Fibroblast of skin of right biceps (primary cell): ENCODE data around the gene DDC.

Experiments used
- DNase-seq: peaks from one replicate; pipeline ENCODE4 v3.0.0-alpha.2; 2013

Gene DDC, protein sequence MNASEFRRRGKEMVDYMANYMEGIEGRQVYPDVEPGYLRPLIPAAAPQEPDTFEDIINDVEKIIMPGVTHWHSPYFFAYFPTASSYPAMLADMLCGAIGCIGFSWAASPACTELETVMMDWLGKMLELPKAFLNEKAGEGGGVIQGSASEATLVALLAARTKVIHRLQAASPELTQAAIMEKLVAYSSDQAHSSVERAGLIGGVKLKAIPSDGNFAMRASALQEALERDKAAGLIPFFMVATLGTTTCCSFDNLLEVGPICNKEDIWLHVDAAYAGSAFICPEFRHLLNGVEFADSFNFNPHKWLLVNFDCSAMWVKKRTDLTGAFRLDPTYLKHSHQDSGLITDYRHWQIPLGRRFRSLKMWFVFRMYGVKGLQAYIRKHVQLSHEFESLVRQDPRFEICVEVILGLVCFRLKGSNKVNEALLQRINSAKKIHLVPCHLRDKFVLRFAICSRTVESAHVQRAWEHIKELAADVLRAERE

DNA sequence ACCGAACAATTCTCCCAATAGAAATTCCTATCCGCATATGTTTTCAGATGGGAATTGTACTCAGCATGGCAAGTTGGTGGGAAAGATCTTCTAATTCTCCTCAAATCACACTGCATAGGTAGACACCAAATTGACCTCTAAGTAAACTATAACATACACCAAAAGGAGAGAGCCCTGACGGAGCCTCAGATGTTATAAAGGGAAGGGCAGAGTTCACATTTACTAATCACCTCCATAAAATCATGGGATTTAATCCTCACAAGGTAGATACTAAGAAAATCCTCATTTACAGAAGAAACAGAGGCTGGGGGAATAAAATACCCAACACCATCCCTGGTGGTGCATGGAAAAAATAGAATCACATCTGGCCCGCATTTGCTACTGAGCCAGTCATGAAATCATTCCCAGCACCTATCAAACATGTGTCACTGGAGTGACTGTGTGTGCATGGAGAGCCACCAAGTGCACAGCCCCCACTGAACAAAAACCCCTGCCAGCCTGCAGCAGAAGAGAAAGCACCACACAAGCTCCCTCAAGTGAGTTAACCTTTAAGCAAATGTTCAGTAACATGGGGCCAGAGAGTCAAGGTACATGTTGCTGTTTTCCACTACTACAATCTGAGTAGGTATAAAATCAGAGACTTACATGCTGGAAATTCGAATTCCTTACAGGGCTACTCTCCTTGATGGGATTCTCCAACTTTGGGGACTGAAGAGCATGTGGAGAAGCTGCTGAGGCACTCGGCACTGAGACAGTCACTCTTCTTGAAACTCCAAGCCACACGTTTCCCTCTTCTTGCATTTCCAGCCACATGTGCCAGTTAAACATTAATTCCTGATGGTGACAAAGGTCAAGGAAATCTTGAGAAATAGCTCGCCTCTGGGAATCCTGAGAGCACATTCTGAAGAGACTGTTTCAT is at the start of gene DDC:
TSS of gene DDC (minus strand) at position 766 of the 919 bp plus-strand sequence. CDS start 21,320 bp downstream, outside the sequence.
- no peak for DNase-seq

DNA sequence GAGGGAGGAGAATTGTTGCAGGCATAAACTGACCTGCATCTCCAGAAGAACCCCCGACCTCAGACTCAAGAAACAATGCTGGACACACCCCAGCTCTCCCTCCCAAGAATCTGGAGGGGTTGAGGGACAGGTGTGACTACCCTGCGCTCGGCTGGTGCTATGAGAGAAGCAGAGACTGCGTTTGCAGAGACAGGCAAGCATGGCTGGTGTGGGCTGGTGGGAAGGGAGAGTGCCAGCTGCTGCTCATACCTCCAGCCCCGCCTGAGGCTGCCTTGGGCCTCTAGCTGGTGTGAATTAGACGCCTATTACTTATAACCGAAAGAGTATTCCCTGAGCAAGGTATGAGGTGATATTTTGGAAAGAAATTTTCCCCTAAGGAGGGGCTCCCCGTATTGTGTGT is 48.3 kb upstream of the DDC start:
- no peak for DNase-seq

DNA sequence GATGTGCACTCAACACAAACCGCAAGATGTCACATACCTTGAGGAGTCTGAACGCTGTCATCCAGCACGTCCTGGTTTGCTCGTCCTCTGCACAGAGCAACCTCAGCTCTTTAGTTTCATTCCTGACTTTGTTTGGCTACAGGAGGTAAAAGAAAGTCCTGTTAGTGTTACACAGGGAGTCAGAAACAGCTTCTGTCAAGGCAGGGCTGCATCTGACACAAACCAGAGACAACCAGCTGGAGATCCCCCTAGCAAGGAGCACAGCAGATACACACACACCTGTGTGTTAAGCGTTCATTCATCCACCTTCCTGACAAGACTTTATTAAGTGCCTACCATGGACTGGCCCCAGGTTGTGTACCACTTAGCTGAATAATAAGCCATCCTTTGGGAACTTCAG is 47.5 kb upstream of the DDC start:
- DNase-seq, result no peak

DNA sequence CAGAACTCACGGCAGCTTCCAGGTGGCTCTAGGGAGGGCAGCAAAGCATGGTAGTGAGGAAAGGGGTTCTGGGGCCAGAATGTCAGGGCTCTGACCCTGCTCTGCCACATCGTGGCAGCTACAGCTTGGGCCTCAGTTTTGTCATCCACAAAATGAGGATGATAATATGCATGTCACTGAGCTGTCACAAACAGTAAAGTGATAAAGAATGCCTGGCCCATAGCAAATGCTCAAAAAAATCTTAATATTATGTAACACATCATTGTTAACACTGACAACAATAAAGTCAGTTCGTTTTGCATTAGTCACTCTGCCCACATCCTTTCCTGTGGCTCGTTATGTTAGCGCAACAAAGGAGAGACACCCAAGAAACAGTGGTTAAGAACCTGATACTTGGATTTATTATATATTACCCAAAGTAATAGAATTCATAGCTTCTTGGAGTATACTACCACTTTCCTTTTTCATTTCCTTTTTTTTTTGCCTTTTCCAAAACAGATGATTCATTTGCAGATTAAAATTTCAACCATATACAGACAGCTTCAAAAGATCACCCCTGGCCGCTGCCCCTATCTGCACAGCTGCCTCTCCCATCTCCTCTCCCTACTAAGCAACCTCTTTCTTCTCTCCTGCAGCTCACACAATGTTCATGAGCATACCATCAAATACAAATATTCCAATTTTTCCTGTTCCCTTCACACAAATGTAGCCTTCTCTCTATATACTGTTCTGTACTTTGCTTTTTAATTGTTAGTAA is 45.5 kb upstream of the DDC start:
- peak; percentile 58 for DNase-seq

DNA sequence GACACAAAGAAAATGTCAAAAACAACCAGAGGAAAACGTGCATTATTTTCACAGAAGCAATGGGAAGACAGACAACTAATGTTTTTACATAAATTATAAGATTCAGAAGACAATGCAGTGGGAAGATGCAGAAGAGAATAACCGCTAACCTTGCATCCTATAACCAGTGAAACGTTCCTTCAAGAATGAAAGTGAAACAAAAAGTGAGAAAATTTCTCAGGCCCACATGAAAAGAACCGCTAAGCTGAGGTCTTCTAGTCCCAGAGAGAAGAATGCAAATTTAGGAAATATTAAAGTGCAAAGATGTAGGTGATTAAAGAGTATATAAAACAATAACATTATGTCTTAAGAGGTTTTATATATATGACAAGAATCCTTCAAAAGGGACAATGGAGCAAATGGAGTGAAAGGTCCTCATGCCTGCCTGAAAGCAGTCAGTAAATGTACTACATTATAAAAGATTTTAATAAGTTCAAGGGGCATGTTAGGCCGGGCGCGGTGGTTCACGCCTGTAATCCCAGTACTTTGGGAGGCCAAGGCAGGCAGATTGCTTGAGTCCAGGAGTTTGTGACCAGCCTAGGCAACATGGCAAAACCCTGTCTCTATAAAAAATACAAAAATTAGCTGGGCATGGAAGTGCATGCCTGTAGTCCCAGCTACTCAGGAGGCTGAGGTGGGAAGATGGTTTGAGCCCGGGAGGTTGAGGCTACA is 43.1 kb upstream of the DDC start:
- DNase-seq, result no peak

DNA sequence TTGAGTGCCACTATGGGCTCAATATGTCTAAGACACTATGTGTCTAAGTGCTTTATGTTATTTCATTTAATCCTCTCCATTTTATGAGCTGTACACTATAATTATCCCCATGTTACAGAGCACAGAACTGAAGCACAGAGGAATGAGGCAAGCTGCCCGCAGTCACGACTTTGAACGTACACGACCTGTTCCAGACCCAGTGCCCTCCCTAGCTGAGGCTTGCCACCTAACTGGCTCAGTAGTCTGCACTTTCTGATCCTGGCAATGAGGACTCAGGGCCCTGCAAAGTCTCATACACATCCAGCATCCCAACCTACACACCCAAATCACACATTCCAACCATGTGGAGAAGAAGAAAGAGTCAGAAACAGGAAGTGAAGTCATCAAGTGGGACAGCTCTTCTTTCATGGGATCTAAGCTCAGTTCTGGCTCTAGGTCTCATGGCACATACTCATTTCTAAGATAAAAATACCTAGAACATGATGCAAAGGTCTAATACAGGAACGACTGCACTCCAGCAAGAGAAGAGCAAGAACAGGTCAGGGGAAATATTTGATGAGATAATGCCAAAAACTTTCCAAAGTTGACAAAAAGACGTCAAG is 42.4 kb upstream of the DDC start:
- peak; percentile 13 for DNase-seq

DNA sequence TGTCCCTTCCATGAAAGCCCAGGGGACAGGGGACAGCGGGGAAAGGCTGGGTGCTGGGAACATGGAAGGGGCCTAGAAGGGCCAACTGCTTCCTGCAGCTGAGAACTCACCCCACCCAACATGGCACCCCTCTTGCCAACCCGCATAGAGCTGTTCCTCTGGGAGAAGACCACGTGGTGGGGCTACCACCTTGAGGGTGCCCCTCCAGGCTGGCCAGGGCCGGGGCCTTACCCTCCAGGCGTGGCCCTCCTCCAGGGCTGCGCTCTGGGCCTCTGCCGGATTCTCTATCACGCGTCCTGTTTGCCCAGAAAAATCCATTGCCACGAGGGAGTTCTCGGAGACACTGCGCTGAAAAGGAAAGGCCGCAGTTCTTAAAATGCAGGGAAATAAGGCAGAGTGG is 39.9 kb upstream of the DDC start:
- no peak for DNase-seq

DNA sequence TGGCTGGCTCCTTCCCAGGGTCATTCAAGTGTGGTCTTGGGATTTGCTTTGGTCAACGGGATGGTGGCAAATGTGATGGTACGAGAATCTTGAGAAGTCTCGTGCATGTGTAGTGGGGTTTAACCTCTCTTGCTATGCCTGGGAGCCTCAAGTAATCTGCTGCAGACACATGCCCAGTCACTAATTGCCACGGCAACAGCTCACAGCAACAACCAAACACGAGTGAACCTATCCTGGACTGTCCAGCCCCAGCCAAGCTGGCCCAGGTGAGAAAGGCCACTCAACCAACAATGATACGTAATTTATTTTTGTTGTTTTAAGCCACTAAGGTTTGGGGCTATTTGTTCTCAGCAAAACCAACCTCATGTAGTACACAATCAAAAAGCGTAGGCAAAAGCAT is 38.1 kb upstream of the DDC start:
- DNase-seq, result no peak

DNA sequence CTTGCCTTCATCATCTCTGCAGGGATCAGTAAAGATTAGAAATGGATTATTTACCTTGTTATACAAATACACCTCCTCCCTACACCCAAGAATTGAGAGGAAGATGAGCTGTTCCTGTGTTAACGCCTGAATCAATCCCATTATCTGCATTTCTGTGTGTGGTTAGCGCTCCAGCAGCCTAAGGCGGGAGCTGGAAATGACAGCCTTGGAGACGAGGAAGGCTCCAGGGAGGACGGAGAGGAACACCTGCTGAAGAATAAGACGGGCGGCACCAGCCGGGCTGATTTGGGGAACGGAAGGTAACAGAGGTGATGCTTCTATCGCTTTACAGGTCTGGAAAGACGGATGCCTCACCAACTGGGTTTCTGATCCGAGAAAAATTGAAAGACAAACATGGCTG is 34.2 kb upstream of the DDC start:
- no peak for DNase-seq

DNA sequence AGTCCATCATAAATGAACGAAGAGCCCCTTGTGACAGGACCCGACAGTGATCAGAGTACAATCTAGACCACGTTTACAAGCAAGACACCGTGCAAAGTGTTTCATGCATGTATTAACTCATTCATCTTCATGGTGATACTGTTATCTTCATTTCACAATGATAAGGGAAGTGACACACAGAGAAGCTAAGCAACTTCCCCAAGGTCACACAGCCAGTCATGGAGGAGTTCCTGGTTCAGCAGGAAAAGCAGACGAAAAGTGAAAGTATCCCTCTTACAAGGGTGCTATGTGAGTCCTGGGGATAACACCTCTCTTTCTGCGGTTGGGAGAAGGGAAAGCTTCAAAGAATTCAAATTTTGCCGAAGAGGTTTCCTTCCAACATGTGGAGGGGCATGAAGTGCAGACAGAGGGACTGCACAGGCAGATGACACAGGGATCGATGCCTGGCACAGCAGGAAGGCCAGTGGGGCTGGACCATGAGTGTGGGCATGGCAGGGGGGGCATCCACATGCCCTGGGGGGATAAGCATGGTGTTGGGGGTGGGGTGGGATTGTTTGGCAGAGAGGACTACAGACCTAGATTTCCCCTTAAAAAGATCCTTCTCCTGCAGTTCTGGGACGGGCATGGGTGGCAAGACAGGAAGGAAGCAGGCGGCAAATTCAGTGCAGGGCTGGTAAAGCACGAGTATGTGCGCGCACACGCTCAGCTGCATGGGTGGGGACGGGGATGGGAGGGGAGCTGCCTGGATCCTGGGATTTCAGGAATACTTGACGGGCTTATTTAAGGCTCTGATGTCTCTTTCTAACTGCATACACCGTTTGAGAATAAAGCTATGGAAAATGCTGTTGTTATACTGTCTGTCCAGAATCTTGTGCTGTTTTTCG is 33.5 kb upstream of the DDC start:
- DNase-seq, result no peak

DNA sequence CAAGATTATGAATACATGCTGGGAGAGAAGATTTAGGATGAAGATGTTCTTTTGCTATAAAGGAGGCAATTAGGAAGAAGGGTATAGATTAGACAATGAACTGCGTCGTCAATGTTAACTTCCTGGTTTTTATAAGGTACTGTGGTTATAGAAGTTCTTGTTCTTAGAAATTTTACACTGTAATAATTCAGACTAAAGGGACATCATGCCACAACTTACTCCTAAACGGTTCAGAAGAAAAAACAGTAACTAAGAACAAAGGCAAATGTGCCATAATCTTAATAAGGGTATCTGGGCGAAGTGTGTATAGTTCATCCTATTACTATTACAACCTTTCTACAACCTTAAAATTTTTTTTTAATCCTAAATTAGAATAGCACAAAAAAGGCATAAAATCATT is 31.3 kb upstream of the DDC start:
- no peak for DNase-seq

DNA sequence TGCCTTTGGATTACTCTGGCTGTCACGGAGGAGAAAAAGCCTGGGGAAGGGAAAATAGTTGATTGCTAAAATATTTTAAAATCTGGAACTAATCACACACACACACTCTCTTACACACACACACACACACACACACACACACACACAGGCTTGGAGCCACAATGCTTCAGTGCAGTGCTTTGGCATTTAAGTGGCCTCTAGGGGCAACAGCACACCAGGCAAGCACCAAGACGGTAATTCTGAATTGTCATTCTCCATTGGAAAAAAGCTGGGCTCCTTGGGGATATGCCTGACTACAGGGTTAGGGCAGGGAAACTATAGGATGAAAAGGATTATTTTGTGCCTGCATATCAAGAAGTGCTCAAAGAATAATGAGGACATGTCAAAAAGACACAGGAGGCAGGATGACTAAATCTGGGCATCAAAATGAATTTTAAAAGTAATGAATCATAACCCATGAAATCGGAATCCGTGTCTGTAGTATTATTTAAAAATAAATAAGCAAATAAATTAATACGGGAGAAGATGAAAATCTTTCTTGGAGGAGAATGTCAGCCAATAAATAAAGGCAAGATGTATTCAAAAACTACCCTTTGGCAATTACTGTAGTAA is 30.4 kb upstream of the DDC start:
- DNase-seq, result peak; percentile 55

DNA sequence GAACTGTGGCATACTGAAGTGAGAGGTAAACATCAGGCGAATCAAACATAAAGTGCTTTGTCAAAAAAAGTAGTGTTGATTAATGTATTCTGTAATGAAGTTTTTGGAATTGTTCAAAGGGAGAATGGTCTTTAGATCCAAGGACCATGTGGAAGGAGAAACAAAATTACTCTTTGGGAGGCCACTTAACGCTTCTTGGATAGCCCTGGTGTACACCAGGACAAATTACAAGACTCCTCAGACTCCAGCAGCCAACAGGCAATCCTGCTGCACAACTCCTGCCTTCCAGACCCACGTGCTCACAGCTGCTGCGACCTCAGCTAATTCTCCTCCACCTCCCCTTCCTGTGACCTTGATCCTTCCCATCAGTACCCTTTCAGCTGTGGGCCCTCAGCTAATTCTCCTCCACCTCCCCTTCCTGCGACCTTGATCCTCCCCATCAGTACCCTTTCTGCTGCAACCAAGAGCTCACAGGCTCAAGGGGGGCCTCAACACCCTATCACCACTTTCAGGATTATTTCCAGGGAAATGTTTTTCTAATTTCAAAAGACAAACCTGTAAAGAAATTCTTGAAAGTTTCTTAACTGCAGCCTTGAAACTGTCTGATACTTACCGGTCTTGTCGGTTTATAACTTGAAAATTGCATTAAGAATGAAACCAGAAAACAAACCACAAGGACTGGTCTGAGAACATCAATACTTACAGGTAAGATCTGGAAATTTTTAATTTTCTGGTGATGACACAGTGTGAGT is 29.7 kb upstream of the DDC start:
- DNase-seq, result no peak

DNA sequence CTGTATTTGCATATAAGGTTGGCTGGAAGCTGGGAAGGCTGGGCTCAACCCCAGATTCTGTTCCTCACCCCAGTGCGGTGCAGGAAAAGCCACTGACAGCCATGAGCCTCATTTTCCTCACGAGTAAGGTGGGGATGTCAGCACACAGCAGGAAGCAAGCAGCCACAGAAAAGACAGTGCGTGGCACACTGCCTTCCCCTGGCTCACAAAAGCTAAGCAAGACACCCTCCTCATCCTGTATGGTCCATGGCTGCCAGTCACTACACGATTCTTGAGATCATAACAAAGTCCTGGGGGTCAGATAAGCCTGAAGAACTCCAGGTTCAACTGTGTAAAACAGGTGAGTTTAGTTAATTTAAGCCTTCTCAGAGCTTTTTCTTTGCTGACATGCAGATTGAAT is 28.9 kb upstream of the DDC start:
- DNase-seq, result no peak

DNA sequence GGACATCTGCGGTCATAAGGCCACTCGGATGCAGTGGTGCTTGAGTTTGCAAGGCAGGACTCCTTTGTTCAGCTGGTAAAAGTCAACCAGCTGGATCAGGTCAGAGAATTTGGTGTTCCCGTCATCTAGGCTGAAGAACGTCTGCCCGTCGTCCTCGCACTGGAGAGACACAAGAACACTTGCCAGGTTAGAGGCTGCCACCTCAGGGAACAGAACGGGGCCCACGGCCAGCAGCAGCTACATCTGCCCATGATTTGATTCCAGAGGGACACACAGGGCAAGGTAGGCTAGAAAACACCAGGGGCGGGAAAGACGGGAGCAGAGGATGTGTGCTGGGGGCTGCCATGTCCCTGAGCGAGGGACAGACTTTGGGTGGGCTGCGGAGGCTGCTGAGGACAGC is 27.7 kb upstream of the DDC start:
- no peak for DNase-seq

DNA sequence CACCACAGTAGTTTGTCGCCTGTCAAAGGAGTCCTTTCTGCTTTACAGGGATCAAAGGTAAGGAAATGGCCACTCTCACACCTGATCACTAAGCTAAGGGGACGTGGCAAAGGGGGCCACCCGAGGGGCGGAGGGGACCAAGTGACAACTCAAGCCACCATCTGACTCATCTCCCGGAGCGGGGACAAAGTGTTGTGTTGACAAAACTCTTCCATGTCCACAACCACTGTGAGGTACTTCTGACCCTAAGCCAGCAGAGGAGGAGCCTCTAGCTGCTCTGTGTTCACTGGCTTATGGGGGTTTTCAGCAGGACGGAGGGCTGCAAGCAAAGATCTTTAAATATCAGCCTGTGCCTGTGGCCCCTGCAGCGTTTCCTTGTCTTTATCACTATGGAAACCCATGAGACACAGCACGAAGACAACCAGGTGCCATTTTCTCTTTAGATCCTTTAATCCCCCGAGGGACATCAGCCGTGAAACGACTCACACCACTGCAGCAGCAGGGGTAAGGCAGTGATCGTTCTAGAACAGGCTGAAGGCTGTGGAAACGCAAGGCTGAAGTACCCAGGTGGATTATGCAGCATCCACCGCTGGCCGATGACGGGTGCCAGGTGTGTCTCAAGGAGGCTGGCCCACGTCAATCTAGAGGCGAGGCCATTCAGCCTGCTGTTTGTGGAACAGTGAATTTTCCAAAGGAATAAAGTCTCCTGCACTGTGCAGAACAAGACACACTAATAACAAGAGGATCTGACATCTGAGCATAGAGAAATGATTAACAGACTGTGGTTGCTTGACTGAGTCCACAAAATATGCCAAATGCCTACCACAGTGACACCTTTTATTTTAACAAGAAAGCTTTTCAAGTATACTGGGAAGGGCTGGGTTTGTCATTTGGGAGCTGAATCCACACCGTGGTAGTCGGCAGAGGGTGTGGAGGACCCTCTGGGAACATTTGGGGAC is 26.6 kb upstream of the DDC start:
- no peak for DNase-seq

DNA sequence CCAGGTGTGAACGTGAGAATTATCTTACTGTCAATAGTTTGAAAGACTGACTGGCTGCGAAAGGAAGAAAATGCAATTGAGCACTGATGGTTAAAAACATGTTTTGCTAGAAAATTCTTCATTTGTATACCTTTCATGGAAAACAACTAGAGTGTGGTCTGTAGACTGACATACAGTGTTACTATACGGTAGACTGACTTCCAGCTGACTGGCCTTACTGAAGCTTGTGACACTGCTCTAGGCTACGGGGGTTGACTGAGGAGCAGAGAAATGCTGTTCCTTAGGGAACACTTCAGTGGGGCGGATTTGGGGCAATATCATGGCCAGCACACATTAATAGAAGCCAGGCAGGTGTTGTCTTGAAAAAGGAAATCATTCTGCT is 25.9 kb upstream of the DDC start:
- DNase-seq, result no peak

DNA sequence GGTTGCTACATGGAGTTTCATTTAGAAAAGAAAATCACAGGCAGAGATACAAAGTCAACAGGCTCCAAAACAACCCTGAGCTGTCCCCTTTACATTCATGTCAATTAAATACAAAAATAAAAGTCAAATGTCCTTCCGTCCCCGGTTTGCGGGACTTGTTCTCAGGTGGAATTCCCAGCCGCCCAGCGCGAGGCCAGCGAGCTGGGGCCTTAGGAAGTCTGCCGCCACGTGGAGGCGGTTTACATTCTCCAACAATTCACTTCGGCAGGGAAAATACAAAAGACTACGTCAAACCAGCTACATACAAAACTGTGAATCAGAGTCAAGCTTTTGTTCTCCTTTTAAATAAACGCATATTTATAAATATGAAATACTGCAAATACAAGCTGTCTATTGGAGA is 25.3 kb upstream of the DDC start:
- DNase-seq, result no peak

DNA sequence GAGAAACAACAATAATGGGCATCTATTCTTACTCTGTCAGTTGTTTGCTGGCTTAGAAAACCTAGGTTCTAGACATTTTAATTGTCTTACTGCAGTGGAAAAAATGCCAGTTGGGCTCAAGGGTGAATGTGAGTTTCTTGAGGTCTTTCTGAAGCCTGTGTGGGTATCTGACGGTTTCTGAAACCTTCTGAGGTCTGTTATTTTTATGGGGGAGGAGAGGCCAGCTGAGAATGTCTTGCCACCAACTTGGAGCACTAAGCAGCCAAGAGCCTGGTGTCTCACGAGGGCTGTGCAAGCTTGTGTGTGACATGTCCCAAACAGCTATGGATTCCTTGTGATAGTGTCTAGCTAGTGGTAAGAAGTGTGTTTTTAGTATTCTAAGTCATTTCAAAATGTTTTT is 24.2 kb upstream of the DDC start:
- DNase-seq, result no peak
